GM12875 (cell line): ENCODE data around the gene TSSK6.

ENCODE experiments used
- H3K4me3 ChIP-seq: one replicate; pipeline ENCODE4 v1.5.1; 2011; ENCODE audit warnings: low read depth, low read length, control low read depth
- TF ChIP-seq, protein P1 (sequence below): IDR thresholded peaks from 2 replicates; pipeline ENCODE4 v1.5.1; 2011; ENCODE audit warnings: low read depth, mild to moderate bottlenecking, control low read depth, inconsistent platforms, low read length, moderate library complexity, borderline replicate concordance; ENCODE audit not compliant: insufficient read depth

Gene TSSK6

DNA sequence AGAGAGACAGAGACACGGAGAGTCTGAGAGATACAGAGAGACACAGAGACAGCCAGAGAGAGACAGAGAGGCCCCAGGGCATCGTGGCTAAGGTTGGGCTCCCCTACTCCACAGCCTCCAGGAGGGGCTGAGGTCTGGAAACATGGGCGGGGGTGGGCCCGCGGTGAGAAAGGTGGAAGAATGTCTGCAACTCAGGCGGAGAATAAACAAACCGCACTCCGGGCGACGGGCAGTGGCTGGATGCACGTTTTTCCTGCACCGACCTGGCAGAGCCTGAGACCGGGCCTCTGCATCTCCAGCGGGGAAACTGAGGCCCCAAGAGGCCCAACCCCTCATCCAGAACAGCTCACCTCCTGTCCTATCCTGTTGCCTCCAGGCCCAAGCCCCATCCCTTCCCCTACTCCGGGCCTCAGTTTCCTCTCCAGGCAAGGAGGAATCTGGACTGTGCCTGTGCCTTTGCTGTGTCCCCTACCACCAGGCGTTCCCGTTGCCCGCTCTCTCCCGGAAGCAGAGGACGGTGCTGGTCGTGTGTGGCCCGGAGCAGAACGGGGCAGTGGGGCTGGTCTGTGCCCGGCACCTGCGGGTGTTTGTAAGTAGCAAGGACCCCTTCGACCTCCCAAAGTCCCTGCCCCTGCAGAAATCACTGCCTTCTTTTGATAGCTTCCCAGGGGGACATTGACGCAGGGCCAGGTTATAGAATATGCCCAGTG, 19.4 kb upstream of the TSSK6 start:
- TF ChIP-seq, protein P1, sequence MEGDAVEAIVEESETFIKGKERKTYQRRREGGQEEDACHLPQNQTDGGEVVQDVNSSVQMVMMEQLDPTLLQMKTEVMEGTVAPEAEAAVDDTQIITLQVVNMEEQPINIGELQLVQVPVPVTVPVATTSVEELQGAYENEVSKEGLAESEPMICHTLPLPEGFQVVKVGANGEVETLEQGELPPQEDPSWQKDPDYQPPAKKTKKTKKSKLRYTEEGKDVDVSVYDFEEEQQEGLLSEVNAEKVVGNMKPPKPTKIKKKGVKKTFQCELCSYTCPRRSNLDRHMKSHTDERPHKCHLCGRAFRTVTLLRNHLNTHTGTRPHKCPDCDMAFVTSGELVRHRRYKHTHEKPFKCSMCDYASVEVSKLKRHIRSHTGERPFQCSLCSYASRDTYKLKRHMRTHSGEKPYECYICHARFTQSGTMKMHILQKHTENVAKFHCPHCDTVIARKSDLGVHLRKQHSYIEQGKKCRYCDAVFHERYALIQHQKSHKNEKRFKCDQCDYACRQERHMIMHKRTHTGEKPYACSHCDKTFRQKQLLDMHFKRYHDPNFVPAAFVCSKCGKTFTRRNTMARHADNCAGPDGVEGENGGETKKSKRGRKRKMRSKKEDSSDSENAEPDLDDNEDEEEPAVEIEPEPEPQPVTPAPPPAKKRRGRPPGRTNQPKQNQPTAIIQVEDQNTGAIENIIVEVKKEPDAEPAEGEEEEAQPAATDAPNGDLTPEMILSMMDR, result no peak

DNA sequence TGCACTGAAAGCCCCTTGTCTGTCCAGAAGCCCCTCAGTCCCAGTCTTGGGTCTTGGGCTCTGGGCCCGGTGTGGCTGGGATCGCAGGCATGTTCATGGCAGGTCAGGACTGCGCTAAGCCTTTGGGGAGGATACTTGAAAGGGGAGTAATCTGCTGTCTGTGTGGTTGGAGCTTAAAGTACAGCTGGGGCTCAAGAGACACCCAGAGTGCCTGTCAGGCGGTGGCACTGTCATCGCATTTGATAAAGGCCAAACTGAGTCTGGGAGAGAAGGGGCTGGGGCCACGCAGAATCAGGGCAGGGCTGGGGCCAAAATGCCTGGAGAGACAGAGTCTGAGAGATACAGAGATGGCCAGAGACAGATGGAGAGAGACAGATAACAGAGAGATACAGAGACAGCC, 18.5 kb upstream of the TSSK6 start:
- TF ChIP-seq, protein P1, result no peak
- H3K4me3 ChIP-seq, result no peak overlapping the region

More for the DNA sequence above, 19.4 kb upstream of the TSSK6 start:
- H3K4me3 ChIP-seq, result no peak overlapping the region

DNA sequence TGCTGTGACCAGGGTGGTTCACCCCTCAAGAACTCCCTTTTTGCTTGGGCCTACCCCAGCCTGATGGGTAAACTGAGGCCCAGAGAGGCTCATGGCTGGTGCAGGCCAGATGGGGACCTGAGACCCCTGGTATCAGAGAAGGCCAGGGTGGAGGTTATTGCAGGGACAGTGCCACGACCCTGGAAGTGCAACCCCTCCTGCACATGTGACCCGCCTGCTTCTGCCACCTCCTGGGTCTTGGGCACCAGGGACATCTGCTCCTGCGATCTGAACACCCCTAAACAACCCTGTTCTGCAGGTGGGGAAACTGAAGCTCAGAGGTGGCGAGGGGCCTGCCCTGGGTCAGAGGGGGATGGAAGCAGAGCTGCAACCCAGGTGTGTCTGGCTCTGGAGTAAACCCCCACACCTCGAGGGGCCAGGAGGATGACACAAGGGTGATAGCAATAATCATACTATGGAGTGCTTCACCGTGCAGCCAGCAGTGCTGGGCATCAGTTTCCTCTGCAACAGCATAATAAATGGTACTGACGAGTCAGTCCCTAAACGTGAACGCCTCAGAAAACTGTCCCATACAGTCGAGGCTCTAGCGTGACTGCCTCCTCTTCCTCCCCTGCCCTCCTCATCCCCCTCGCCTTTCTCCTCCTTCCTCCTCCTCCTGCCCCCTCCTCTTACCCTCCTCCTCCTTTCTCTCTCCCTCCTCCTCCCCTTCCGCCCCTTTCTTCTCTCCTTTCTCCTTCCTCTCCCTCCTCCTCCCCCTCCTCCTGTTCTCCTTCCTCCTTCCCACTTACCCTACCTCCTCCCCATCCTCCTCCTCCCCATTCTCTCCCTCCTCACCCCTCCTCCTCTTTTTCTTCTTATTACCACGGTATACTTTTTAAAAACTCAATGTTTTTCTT, 17.7 kb upstream of the TSSK6 start:
- H3K4me3 ChIP-seq, result no peak overlapping the region
- TF ChIP-seq, protein P1, result no peak

DNA sequence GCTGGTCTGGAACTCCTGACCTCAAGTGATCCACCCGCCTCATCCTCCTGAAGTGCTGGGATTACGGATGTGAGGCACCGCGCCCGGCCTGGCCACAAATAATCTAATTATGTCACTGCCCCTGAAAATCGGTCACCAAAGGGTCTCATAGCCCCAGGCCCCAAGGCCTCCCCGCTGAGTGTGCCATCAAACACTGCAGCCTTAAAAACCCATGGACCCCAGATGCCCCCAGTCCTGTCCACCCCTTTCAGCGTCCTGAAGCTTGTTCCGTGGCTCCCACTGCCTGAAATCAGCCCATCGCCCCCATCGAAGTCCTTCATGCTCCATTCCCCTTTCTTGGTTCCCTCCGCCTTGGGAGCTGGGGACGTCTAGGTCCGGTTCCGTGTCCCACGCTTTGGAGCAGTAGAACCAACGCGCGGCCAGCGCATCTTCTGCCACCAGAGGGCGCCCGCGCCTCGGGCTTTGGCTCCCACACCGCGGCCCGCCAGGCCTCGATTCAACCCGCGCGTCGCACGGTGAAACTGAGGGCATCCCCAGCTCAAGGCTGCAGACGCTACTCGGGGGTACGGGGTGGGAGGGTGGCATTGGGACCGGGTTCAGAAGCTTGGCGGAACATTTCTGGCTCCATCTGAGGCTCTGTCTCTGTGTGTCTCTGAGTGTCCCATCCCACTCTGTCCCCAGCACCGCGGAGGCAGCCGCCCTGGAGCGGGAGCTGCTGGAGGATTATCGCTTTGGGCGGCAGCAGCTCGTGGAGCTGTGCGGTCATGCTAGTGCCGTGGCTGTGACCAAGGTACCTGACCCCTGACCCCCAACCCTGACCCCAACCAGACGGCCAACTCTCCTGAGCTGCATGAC, 16.8 kb upstream of the TSSK6 start:
- TF ChIP-seq, protein P1, result peak; percentile 98
- H3K4me3 ChIP-seq, result no peak overlapping the region

DNA sequence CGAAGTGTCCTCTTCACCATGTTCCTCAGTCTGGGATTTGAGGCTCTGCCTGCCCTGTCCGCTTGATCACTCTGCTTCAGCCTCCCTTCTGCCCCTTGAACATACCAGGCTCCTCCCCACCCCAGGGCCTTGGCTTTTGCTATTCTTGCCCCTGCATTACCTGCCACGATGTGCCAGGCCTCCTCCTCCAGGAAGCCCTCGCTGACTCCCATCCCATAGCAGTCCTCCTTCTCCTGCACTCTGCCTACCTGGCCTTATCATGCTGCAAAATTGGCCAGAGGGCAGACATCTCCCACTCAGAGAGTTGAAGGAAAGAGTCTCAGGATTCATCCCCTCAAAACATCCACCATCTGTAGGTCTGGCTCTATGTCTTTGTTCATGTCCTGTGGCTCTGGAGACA, 15.5 kb upstream of the TSSK6 start:
- H3K4me3 ChIP-seq, result no peak overlapping the region
- TF ChIP-seq, protein P1, result no peak

DNA sequence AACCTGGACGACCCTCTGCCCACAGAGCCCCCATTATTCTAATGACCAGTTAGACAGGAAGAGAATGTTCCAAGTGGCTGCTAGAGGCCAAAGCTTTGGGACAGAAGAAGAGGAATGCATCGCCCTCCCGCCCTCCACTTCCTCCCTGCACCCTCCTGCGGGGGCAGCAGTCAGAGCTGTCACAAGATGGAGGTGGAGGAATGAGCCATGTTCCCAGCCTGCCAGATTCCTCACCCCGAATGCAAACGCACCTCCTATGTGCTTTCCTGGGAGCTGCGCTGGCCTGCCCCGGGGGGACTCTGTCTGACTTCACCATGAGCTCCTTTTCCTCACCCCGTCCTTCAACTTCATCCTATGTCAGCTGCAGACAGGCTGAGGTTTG, 15.1 kb upstream of the TSSK6 start:
- TF ChIP-seq, protein P1, result no peak
- no peak overlapping the region for H3K4me3 ChIP-seq
